ENCODE measurements around the gene BAX. TPM values are rescaled to one million over a fixed set of nuclear protein-coding genes. Genes with fewer than 3 reads are reported as not detected.
"Not testable (repeated sequence)": the region's sequence is repeated elsewhere in the genome, so short reads cannot be mapped to it uniquely, and the experiment has no call there.

Gene BAX
- total RNA-seq, 4 donors from 2014 or later, result 7.9 to 21.8 (median 18.0) TPM

DNA sequence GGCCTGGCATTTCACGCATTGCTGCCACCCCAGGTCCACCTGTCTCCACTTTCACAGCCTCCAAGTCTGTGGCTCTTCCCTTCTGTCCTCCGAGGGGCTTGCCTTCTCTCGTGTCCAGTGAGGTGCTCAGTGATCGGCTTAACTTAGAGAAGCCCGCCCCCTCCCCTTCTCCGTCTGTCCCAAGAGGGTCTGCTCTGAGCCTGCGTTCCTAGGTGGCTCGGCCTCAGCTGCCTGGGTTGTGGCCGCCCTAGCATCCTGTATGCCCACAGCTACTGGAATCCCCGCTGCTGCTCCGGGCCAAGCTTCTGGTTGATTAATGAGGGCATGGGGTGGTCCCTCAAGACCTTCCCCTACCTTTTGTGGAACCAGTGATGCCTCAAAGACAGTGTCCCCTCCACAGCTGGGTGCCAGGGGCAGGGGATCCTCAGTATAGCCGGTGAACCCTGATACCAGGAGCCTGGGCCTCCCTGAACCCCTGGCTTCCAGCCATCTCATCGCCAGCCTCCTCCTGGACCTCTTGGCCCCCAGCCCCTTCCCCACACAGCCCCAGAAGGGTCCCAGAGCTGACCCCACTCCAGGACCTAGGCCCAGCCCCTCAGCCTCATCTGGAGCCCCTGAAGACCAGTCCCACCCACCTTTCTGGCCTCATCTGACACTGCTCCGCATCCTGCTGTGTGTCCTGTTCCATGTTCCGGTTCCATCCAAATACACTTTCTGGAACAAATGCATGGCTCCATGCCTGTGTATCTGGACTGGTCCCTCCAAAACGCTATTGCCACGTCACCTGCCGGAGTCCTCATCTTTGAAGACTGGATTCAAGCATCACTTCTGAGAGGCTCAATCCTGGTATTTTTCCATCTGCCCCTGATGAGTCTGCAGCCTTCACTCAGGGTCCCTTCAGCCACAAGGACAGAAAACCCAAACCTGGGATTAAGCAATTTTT lies 31.9 kb upstream of the BAX start:
- Histone ChIP-seq H3K27ac (no peak overlapping the region), H3K27me3 (no peaks in the 10 kb centered on the region), H3K4me1 (no peaks in the 10 kb centered on the region), H3K9me3 (no peaks in the 10 kb centered on the region), H3K36me3 (peaks cover 0 to 52% of the 10 kb centered on the region in 2 donors), H3K4me3 (no peak overlapping the region)
- no peak for ATAC-seq
- DNase-seq, result no peak
- intact Hi-C loops (cut with DNase I; ENCODE audit: low total_unique reads) (no loop called here), in situ Hi-C loops (cut with MboI; ENCODE audit: low sequenced_read_pairs in 4 of 4) (no loop called here)
- TF ChIP-seq CTCF (IDR thresholded peaks at IDR 0.05 in 4 of 5, conservative IDR thresholded peaks at IDR 0.05 in 1 of 5), result no peak

- ATAC-seq, result no peak
Observed at GRCh38 chr19:48925240-48925843, 29.3 kb upstream of the BAX start.

DNA sequence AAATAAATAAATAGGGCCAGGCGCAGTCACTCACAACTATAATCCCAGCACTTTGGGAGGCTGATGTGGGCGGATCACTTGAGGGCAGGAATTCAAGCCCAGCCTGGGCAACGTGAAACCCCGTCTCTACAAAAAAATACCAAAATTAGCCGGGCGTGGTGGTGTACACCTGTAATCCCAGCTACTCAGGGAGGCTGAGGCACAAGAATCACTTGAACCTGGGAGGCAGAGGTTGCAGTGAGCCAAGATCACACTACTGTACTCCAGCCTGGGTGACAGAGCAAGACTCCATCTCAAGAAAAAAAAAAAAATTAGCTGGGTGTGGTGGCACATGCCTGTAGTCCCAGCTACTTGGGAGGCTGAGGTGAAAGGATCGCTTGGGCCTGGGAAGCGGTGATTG lies 28.8 kb upstream of the BAX start:
- in situ Hi-C loops (cut with MboI; ENCODE audit: low sequenced_read_pairs in 4 of 4); H3K4me1 ChIP-seq; DNase-seq; H3K9me3 ChIP-seq; H3K27me3 ChIP-seq; ATAC-seq; intact Hi-C loops (cut with DNase I; ENCODE audit: low total_unique reads); H3K4me3 ChIP-seq; H3K27ac ChIP-seq: not testable (repeated sequence)
- peaks cover 0 to 25% of the 10 kb centered on the region in 2 donors for H3K36me3 ChIP-seq

More at GRCh38 chr19:48925240-48925843, 29.3 kb upstream of the BAX start:
- no peaks in the 10 kb centered on the region for H3K9me3 ChIP-seq
- peaks cover 0 to 30% of the 10 kb centered on the region in 2 donors for H3K36me3 ChIP-seq
- H3K4me3 ChIP-seq, result no peak overlapping the region
- H3K27ac ChIP-seq, result no peak overlapping the region
- DNase-seq, result no peak
- no peak for TF ChIP-seq POLR2A (IDR thresholded peaks at IDR 0.05)
- no peak for TF ChIP-seq CTCF (IDR thresholded peaks at IDR 0.05 in 4 of 5, conservative IDR thresholded peaks at IDR 0.05 in 1 of 5)
- in situ Hi-C loops (cut with MboI; ENCODE audit: low sequenced_read_pairs in 4 of 4), result no loop called here
- intact Hi-C loops (cut with DNase I; ENCODE audit: low total_unique reads), result no loop called here
- H3K4me1 ChIP-seq, result no peaks in the 10 kb centered on the region
- no peaks in the 10 kb centered on the region for H3K27me3 ChIP-seq

DNA sequence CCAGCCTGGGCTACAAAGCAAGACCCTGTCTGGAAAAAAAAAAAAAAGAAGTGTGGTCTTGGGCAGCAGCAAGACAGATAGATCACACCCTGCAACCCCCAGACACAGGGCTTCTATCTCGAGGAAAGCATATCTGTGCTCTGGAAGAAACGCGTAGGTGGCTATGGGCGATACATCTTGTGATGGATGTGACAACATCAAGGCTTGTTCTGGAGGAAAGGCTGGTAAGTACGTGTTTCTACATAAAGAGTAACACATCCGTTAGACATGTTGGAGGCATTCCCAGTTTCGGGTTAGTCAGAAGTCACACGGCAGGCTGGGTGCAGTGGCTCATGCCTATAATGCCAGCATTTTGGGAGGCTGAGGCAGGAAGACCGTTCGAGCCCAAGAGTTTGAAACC lies 27.8 kb upstream of the BAX start:
- Histone ChIP-seq H3K4me3 (no peak overlapping the region), H3K4me1 (no peaks in the 10 kb centered on the region), H3K9me3 (no peaks in the 10 kb centered on the region), H3K27ac (no peak overlapping the region), H3K27me3 (peaks cover 0 to 3% (median 0%) of the 10 kb centered on the region in 3 donors), H3K36me3 (peaks cover 0 to 16% of the 10 kb centered on the region in 2 donors)
- peak; percentile 64 to 66 for DNase-seq
- ATAC-seq, result peak; percentile 88 to 94
- intact Hi-C loops (cut with DNase I; ENCODE audit: low total_unique reads), result no loop called here
- TF ChIP-seq POLR2A (IDR thresholded peaks at IDR 0.05) (no peak), CTCF (IDR thresholded peaks at IDR 0.05 in 4 of 5, conservative IDR thresholded peaks at IDR 0.05 in 1 of 5) (no peak)
- in situ Hi-C loops (cut with MboI; ENCODE audit: low sequenced_read_pairs in 4 of 4), result no loop called here

DNA sequence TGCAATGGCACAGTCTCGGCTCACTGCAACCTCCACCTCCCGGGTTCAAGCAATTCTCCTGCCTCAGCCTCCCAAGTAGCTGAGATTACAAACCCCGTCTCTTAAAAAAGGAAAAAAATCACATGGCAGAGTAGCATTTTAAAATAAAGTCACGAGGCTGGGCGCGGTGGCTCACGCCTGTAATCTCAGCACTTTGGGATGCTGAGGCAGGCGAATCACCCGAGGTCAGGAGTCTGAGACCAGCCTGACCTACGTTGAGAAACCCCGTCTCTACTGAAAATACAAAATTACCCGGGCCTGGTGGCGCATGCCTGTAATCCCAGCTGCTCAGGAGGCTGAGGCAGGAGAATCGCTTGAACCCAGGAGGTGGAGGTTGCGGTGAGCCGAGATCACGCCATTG lies 27.0 kb upstream of the BAX start:
- H3K36me3 ChIP-seq; ATAC-seq; H3K4me1 ChIP-seq; in situ Hi-C loops (cut with MboI; ENCODE audit: low sequenced_read_pairs in 4 of 4); intact Hi-C loops (cut with DNase I; ENCODE audit: low total_unique reads); H3K27ac ChIP-seq; H3K9me3 ChIP-seq; DNase-seq; H3K4me3 ChIP-seq: not testable (repeated sequence)
- peaks cover 3 to 10% (median 6%) of the 10 kb centered on the region in 3 donors for H3K27me3 ChIP-seq

Measured in gastrocnemius medialis (tissue), 4 donors.